K562 (cell line): ENCODE results near the gene FAM149B1. TPM values are rescaled to one million over a fixed set of nuclear protein-coding genes. Genes with fewer than 3 reads are reported as not detected.
A peak's percentile ranks its signal among the peaks of the same experiment; 100 is the strongest.

ENCODE experiments used
- ATAC-seq: fragments of 200-7000 bp; cut with Tn5 transposase; 3 replicates; pipeline ENCODE4 v1.9.1; 2020; ENCODE audit warnings: moderate library complexity
- BruUV-seq: library from RNA; stranded (reverse); fragments of 400-500 nt; replicated peaks from 2 replicates; lab custom pipeline; 2021; lab: Mats Ljungman, UMichigan
- CTCF ChIA-PET: fragments of 300-600 bp; formaldehyde crosslinking; extraction: SDS; loops from one replicate; lab custom pipeline; 2021; ENCODE audit warnings: low intra/inter-chr PET ratio; lab: Yijun Ruan, JAX
- POLR2A ChIA-PET: fragments of 300-600, 350-650 bp; sonication (Branson Sonifier 250); formaldehyde crosslinking; extraction: SDS; loops from one replicate; lab custom pipeline; 2021; ENCODE audit warnings: antibody characterized with exemption, inconsistent platforms; lab: Yijun Ruan, JAX
- DNase-seq, 4 experiments: peaks; one replicate each; pipeline versions ENCODE4 v3.0.0 to v3.0.0-alpha.2; 2011 to 2018; ENCODE audit warnings: low spot score in 3 of 4, mixed read lengths in 3 of 4; ENCODE audit errors: extremely low read depth in 1 of 4
- FAIRE-seq: peaks from 2 replicates; lab custom pipeline; 2011; peaks lifted over from hg19 to GRCh38; lab: Jason Lieb, UNC
- H2AFZ ChIP-seq: 2 replicates; pipeline ENCODE4 v1.6.0; 2011; ENCODE audit warnings: low read depth, low read length, control low read depth, inconsistent platforms
- H3K27ac ChIP-seq: fragments of 200-600 bp; 3 replicates; pipeline ENCODE4 v1.8.0; 2011; ENCODE audit warnings: low read depth, mild to moderate bottlenecking, control low read depth, inconsistent platforms, low read length, moderate library complexity, mixed read lengths; ENCODE audit errors: extremely low read depth
- H3K27me3 ChIP-seq, 2 experiments: fragments of 300-600 bp in 1 of 2; 2 replicates in 1 of 2; 3 replicates in 1 of 2; pipeline versions ENCODE4 v1.6.0 to v1.8.0; 2011; ENCODE audit warnings: inconsistent platforms in 2 of 2, low read length in 2 of 2, mild to moderate bottlenecking in 1 of 2, mixed read lengths in 1 of 2, moderate library complexity in 1 of 2; ENCODE audit not compliant: control insufficient read depth in 2 of 2, insufficient read depth in 2 of 2
- H3K36me3 ChIP-seq: fragments of 300-600 bp; 3 replicates; pipeline ENCODE4 v1.8.0; 2011; ENCODE audit warnings: mild to moderate bottlenecking, low read length, inconsistent platforms; ENCODE audit not compliant: control insufficient read depth, insufficient read depth
- H3K4me1 ChIP-seq, 2 experiments: fragments of 200-600 bp in 1 of 2; replicated peaks in 1 of 2; 2 replicates in 1 of 2; 3 replicates in 1 of 2; pipeline versions ENCODE4 v1.5.1 to v1.8.0; 2011; ENCODE audit warnings: inconsistent platforms in 2 of 2, low read length in 2 of 2, mild to moderate bottlenecking in 1 of 2, mixed read lengths in 1 of 2, moderate library complexity in 1 of 2; ENCODE audit not compliant: control insufficient read depth in 2 of 2, insufficient read depth in 2 of 2
- H3K4me2 ChIP-seq: 2 replicates; pipeline ENCODE4 v1.6.1; 2011; ENCODE audit warnings: low read length, control low read depth, inconsistent platforms, mixed read lengths; ENCODE audit not compliant: insufficient read depth
- H3K4me3 ChIP-seq: fragments of 200-600 bp; sonication (generic), shearing (Covaris generic); 2 replicates; pipeline ENCODE4 v1.5.1; 2016; ENCODE audit warnings: control low read depth, inconsistent platforms
- H3K79me2 ChIP-seq: fragments of 200-600 bp; 3 replicates; pipeline ENCODE4 v1.8.0; 2011; ENCODE audit warnings: low read length, inconsistent platforms; ENCODE audit not compliant: control insufficient read depth, insufficient read depth
- H3K9ac ChIP-seq, 2 experiments: 2 replicates each; pipeline versions ENCODE4 v1.6.0 to v1.6.1; 2011; ENCODE audit warnings: low read depth in 2 of 2, low read length in 2 of 2, control low read depth in 1 of 2, inconsistent platforms in 1 of 2, mild to moderate bottlenecking in 1 of 2, mixed read lengths in 1 of 2; ENCODE audit not compliant: insufficient read depth in 1 of 2
- H3K9me1 ChIP-seq: one replicate; pipeline ENCODE4 v1.6.0; 2011; ENCODE audit warnings: inconsistent platforms, mild to moderate bottlenecking, low read length, moderate library complexity; ENCODE audit not compliant: control insufficient read depth, insufficient read depth
- H3K9me3 ChIP-seq: replicated peaks from 2 replicates; pipeline ENCODE4 v1.5.1; 2011; ENCODE audit warnings: low read depth, low read length, inconsistent platforms; ENCODE audit not compliant: control insufficient read depth, insufficient read depth
- H4K20me1 ChIP-seq: replicated peaks from 2 replicates; pipeline ENCODE4 v1.6.1; 2011; ENCODE audit warnings: low read length, inconsistent platforms, mixed read lengths; ENCODE audit not compliant: control insufficient read depth, insufficient read depth
- MEF2D ChIP-seq: conservative IDR thresholded peaks from 2 replicates; pipeline ENCODE4 v1.6.1; 2016; ENCODE audit warnings: low read depth, missing genetic modification characterization, missing compliant biosample characterization
- RAD21 ChIP-seq, 2 experiments: fragments of 250-450 bp in 1 of 2; fragments of 450-650 bp in 1 of 2; sonication (Bioruptor Pico) in 1 of 2; formaldehyde crosslinking in 1 of 2; IDR thresholded peaks in 1 of 2; conservative IDR thresholded peaks in 1 of 2; 2 replicates each; pipeline versions ENCODE4 v1.4.0 to v1.8.0; 2020 to 2022; ENCODE audit warnings: mild to moderate bottlenecking in 2 of 2, moderate library complexity in 1 of 2
- SMC3 ChIP-seq: conservative IDR thresholded peaks from 2 replicates; pipeline ENCODE4 v1.6.1; 2011; ENCODE audit warnings: low read depth, low read length, improper control_type of control experiment; ENCODE audit not compliant: insufficient read depth
- in situ Hi-C: fragments of 300-500 bp; cut with MboI; formaldehyde crosslinking; loops from 4 replicates; pipeline ENCODE4 v1.15.0; 2018; ENCODE audit warnings: inconsistent platforms, mixed read lengths
- intact Hi-C: fragments of 100-400 bp; cut with micrococcal nuclease; formaldehyde crosslinking; loops from 2 replicates; pipeline ENCODE4 v1.14.2; 2022
- polyA plus RNA-seq, 8 experiments: library from polyadenylated mRNA; depleted of rRNA in 4 of 8; stranded (reverse) in 5 of 8; unstranded in 3 of 8; fragments of >200 nt; fragmentation: Nextera tagmentation in 2 of 8; fragmentation: Illumina TruSeq in 1 of 8; extraction: Ambion mirVana in 2 of 8; extraction: Trizol in 1 of 8; gene quantifications; 2 replicates each; pipeline versions ENCODE4 v1.2.1 to v1.2.3, GENCODE V29; 2011 to 2014; ENCODE audit warnings: inconsistent platforms in 1 of 8, missing spikeins in 1 of 8
- total RNA-seq, 7 experiments: library from RNA; depleted of rRNA in 6 of 7; stranded (reverse); fragments of >200 nt in 6 of 7; fragmentation: Illumina TruSeq in 2 of 7; extraction: Trizol in 2 of 7; gene quantifications; 2 replicates each; pipeline versions ENCODE4 v1.2.1 to v1.2.3, GENCODE V29; 2011 to 2021; ENCODE audit warnings: low replicate concordance in 1 of 7
- TF ChIP-seq, protein P1 (sequence below): fragments of 450-650 bp; formaldehyde crosslinking; IDR thresholded peaks from 2 replicates; pipeline ENCODE4 v1.4.0; 2020; ENCODE audit warnings: mild to moderate bottlenecking, mixed read lengths

The FAM149B1 gene
- total and polyA plus RNA-seq, 9 of the 15 experiments (the other 6 are each of a cell fraction or from before 2014, with no cell fraction given), result 4.2 to 18.5 (median 9.3) TPM

- TF ChIP-seq MEF2D (no peak), RAD21 (CRISPR knock-in tag; conservative IDR thresholded peaks at IDR 0.05 in 1 of 2, IDR thresholded peaks at IDR 0.05 in 1 of 2) (peak; percentile 25 to 72; a peak in 3 of 4 replicates), SMC3 (peak; percentile 40; the same call in 1 of the 2 replicates)
These were observed 50.7 kb downstream of the FAM149B1 start (continued) for GRCh38 chr10:73218431-73219191.

GRCh38 chr10:73219384-73219783 lies 51.5 kb downstream of the FAM149B1 start:
- intact Hi-C loops (loop anchor here (5.0 kb wide), 1 partner anchor 52 kb away; the partner anchor contains the start of genes ECD and FAM149B1), in situ Hi-C loops (no loop called here)
- H3K27ac ChIP-seq, result no peak overlapping the region
- no peak overlapping the region for H2AFZ ChIP-seq
- no peaks in the 10 kb centered on the region for H4K20me1 ChIP-seq
- no peaks in the 10 kb centered on the region for H3K9me1 ChIP-seq
- no peaks in the 10 kb centered on the region for H3K27me3 ChIP-seq
- TF ChIP-seq, protein P1, sequence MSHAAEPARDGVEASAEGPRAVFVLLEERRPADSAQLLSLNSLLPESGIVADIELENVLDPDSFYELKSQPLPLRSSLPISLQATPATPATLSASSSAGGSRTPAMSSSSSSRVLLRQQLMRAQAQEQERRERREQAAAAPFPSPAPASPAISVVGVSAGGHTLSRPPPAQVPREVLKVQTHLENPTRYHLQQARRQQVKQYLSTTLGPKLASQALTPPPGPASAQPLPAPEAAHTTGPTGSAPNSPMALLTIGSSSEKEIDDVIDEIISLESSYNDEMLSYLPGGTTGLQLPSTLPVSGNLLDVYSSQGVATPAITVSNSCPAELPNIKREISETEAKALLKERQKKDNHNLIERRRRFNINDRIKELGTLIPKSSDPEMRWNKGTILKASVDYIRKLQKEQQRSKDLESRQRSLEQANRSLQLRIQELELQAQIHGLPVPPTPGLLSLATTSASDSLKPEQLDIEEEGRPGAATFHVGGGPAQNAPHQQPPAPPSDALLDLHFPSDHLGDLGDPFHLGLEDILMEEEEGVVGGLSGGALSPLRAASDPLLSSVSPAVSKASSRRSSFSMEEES (CRISPR knock-in tag), result no peak
- DNase-seq (no peak), FAIRE-seq (no peak), ATAC-seq (no peak)
- ChIA-PET CTCF (interaction anchor here (1.1 kb wide), 1 partner anchor 60 kb away, joined by 3 read pairs; no protein-coding TSS in a partner anchor), POLR2A (interaction anchor here (0.6 kb wide), 1 partner anchor 363 kb away, joined by 3 read pairs; no protein-coding TSS in a partner anchor)
- no peak overlapping the region for H3K4me2 ChIP-seq
- H3K9me3 ChIP-seq, result no peaks in the 10 kb centered on the region
- no peak overlapping the region for H3K9ac ChIP-seq
- H3K4me1 ChIP-seq, result peaks cover 0 to 9% of the 10 kb centered on the region in 2 experiments; a peak in 2 of 5 replicates
- H3K36me3 ChIP-seq, result no peaks in the 10 kb centered on the region
- H3K79me2 ChIP-seq, result no peaks in the 10 kb centered on the region
- H3K4me3 ChIP-seq, result no peak overlapping the region
- no TSS peak for BruUV-seq
